ENCODE data around the gene TMEM135.
"Not testable (repeated sequence)": the region's sequence is repeated elsewhere in the genome, so short reads cannot be mapped to it uniquely, and the experiment has no call there.

Gene TMEM135

DNA sequence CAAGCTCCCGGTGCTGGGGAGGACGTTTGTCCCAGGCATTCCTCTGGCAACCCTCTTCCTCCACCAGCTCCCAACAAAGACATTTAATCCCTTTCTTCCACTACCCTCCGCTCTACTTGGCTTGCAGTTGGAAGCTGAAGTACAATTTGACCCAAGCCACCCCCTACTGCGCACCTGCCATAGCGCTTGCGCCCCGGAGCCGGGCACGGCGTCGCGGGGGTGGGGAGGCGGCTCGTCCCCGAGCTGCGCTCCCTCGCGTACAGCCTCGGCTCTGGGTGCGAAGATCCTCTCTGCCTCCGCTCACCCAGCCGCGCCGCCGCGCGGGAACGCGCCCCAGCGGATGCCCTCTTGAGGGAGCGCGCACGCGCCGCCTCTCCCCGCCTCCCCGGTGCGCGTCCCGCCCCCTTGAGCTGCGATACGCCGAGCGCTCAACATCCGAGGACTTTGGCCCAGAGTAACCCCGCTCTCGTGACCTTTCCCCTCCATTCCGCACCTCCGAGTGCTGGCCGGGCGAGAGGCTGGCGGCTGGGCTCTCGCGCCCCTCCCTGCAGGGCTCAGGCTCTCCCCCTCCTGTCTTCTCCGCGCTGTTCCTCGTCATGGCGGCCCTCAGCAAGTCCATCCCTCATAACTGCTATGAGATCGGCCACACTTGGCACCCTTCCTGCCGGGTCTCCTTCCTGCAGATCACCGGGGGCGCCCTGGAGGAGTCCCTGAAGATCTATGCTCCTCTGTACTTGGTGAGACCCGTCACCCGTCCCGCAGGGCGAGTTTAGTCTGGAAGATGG, at the start of gene TMEM135:
Gene TMEM135 (plus strand): TSS at position 485 of the 785 bp plus-strand sequence. CDS start 112 bp downstream, at position 597.
- DNase-seq (ENCODE audit: low read depth, low spot score), result peak; percentile 93

- no peak for DNase-seq (ENCODE audit: low read depth, low spot score)
Observed at GRCh38 chr11:86988351-86988881, 49.3 kb upstream of the TMEM135 start.

GRCh38 chr11:86990031-86990430, 47.7 kb upstream of the TMEM135 start:
- DNase-seq (ENCODE audit: low read depth, low spot score), result no peak

DNA sequence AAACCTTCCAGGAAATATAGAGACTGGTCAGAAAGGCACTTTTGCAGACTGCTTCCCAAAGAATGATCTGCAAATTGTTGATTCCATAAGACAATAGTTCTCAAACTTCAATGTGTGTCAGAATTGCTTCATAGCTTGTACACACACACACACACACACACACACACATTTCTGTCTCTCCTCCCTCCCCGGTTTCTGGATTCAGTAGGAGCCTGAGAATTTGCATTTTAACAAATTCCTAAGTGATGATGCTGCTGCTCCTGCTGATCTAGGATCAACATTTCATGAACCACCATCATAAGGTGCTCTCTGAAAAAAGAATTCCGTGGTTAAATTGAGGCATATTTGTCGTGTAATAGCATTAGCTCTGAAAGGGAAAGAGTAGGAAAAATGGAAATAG, 47.2 kb upstream of the TMEM135 start:
- DNase-seq (ENCODE audit: low read depth, low spot score), result peak; percentile 50

- no peak for DNase-seq (ENCODE audit: low read depth, low spot score)
Observed at GRCh38 chr11:86991341-86991740, 46.4 kb upstream of the TMEM135 start.

- not testable (repeated sequence) for DNase-seq (ENCODE audit: low read depth, low spot score)
Observed at GRCh38 chr11:86992340-86992739, 45.4 kb upstream of the TMEM135 start.

- no peak for DNase-seq (ENCODE audit: low read depth, low spot score)
Observed at GRCh38 chr11:86993031-86993430, 44.7 kb upstream of the TMEM135 start.

- DNase-seq (ENCODE audit: low read depth, low spot score), result no peak
Observed at GRCh38 chr11:86996953-86997570, 40.7 kb upstream of the TMEM135 start.

DNA sequence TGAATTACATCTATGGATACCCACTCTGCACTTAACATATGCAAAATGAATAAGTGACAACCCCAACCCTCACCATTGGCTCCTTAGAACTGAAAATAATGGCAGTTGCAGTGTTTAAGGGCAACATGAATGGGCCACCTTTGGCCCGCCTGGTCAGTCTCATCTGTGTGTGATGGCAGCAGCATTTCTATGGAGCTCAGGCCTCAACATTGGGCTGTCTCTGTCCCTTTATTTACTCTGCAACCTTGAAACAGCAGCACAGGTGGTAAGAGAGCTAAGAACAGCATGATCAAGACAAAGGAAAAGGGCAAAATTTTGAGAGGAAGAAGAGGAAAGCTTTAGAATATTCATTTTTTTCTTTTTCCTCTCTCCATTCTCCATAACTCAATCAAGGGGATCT, 38.3 kb upstream of the TMEM135 start:
- no peak for DNase-seq (ENCODE audit: low read depth, low spot score)

DNA sequence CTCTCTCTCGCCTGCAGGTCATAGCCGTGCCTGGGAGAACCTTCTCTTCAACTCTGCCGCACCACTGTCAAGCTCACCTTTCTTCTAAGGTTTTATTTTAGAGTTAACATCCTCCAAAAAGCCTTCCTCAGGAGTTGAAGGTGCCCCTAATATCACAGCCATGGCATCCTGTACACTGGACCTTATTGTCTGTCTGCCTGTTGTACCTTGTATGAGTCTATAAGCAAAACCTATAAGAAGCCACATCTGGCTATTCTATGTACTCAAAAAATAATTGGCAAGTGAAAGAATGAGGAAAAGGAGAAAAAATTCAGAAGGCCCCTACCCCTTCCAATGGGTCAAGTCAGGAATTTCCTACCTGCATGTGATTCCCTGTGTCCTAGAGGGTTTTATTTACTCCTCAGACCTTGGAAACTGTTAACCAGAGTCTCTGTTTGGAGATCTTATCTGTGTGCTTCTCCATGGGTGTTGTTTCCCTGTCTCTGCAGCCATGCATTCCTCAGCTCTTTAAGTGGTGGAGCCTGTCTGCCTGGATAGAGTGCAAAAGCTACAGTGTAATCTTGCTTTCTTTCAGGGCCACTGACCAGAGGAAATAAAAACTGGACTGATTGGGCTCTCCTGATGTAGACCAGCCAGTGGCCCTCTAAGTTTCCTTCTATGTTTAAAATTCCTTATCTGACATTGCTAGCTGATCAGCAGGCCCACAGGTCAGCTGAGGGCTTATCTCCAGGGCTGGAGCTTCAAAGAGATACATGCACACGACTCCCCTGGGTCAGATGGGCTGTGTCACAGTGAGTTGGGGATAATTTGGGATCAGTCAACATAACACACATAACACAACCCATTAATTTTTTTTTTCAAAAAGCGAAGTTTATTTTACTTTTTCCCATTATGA, 37.6 kb upstream of the TMEM135 start:
- no peak for DNase-seq (ENCODE audit: low read depth, low spot score)

DNA sequence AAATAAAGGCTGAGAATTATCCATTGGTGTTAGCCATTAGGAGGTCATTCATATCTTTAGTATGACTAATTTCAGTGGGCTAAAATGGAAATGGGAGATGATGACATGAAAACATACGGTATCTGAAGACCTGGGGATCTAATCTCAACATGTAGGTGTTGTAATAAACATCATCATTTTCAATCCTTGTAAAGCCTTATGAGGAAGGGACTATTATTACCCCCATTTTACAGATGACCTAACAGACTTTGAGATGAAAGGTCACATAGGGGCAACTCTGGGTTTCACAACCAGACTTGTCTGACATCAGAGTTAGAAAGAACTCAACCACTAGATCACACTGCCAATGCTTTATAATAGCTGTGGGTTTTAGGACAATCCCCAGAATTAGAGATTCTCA, 34.8 kb upstream of the TMEM135 start:
- no peak for DNase-seq (ENCODE audit: low read depth, low spot score)

GRCh38 chr11:87004281-87004680, 33.5 kb upstream of the TMEM135 start:
- not testable (repeated sequence) for DNase-seq (ENCODE audit: low read depth, low spot score)

GRCh38 chr11:87005569-87005921, 32.2 kb upstream of the TMEM135 start:
- no peak for DNase-seq (ENCODE audit: low read depth, low spot score)

GRCh38 chr11:87006035-87006434, 31.7 kb upstream of the TMEM135 start:
- DNase-seq (ENCODE audit: low read depth, low spot score), result no peak

- no peak for DNase-seq (ENCODE audit: low read depth, low spot score)
Observed at GRCh38 chr11:87007963-87008362, 29.8 kb upstream of the TMEM135 start.

DNA sequence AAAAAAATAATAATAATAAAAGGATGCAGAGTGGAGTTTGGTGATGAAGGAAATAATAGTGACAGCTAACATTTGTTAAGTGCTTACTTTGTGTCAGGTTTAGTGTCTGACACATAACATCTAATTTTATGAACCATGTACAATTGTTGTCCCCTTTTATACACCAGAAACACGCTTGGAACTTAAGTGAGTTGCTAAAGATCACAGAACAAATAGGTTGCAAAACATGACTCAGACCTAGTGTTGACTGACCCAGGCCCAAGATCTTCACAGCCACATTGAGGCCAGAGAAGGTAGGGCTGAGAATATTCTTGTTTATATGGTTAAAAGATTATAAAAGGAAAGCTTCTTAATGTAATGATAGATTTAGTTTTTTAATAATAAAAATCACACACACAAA, 25.6 kb upstream of the TMEM135 start:
- no peak for DNase-seq (ENCODE audit: low read depth, low spot score)

DNA sequence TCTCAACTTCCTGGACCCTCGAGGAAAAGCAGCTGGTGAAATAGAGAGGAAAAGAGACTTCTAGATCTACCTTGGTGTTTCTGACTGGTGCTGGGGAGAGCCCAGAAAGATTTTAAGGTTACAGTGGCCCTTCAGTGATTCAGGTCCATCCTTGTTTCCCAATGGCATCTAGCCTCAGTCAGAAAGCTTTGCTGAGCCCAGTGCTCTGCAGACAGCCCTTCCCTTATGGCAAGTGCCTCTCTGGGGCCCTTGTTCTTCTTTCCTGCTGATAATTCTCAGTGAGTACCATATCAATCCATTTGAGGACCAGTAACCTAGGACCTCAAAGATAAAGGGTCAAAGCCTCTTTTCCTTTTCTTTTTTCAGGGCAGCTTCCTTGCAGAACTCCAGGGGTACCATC, 25.1 kb upstream of the TMEM135 start:
- DNase-seq (ENCODE audit: low read depth, low spot score), result no peak

GRCh38 chr11:87013912-87014825, 23.6 kb upstream of the TMEM135 start:
- no peak for DNase-seq (ENCODE audit: low read depth, low spot score)

- DNase-seq (ENCODE audit: low read depth, low spot score), result no peak
Observed at GRCh38 chr11:87015645-87016044, 22.1 kb upstream of the TMEM135 start.

GRCh38 chr11:87019613-87020271, 18.0 kb upstream of the TMEM135 start:
- no peak for DNase-seq (ENCODE audit: low read depth, low spot score)
